Stimulated activated CD4-positive, alpha-beta T cell treated with anti-CD3 and anti-CD28 coated beads, Interleukin-1b, Interleukin-23, amount 100 ng/mL, for 24 hours (primary cell): ENCODE results near the gene PIK3R2.
"Not testable (repeated sequence)": the region's sequence is repeated elsewhere in the genome, so short reads cannot be mapped to it uniquely, and the experiment has no call there.

Experiments
- DNase-seq, 4 experiments: peaks; one replicate each; pipeline ENCODE4 v3.0.0-alpha.2; 2020; ENCODE audit warnings: low read depth in 4 of 4, low spot score in 1 of 4

The PIK3R2 gene

GRCh38 chr19:18152817-18153555 lies at the start of gene PIK3R2:
TSS of gene PIK3R2 (plus strand) at chr19:18153163. CDS start at chr19:18155880, 2,717 bp downstream.
- peak; percentile 96 to 100 (median 100) for DNase-seq

GRCh38 chr19:18104793-18105131 lies 48.2 kb upstream of the PIK3R2 start:
- no peak for DNase-seq

DNA sequence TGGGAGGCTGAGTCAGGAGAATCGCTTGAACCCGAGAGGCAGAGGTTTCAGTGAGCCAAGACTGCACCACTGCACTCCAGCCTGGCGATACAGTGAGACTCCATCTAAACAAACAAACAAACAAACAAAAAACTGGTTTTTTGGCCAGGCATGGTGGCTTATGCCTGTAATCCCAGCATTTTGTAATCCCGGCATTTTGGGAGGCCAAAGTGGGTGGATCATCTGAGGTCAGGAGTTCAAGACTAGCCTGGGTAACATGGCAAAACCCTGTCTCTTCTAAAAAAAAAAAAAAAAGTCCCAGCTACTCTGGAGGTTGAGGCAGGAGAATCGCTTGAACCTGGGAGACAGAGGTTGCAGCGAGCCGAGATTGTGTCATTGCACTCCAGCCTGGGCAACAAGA lies 47.7 kb upstream of the PIK3R2 start:
- not testable (repeated sequence) for DNase-seq

DNA sequence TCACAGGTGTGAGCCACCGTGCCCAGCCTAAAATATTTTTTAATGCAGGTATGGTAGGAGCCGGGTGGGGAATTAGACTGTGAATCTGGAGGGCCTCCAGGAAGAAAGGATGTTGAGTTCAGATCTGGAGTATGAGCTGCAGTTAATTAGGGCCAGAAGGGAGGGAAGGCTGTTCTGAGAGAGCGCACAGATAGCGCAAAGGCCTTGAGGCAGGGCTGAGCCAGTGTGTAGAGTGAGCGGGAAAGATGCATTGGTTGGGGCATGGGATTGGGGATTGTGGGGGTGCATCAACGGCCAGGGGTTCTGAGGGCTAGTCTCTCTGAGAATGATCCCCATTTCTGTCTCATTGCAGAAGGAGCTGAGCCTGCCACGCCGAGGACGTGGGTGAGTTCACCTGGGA lies 45.7 kb upstream of the PIK3R2 start:
- DNase-seq, result no peak

DNA sequence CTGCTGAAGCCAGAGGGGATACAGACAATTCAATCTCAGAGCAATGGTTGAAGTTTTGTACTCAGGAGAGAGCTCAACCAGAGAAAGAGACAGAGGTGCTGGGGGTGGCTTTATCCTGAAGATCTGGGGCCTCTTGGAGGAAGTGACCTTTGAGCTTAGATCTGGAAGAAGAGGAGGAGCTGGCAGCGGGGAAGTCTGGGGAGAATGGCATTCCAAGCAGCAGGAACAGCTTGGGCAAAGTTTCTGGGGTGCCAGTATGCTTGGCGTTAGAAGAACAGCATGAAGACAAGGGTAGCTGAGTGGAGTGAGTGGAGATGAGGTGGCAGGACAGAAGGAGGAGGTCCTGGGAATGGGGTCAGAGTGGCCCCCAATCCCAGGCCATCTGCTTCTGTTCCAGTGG lies 44.1 kb upstream of the PIK3R2 start:
- DNase-seq, result no peak

- DNase-seq, result no peak
Measured at GRCh38 chr19:18109341-18109732, 43.6 kb upstream of the PIK3R2 start.

DNA sequence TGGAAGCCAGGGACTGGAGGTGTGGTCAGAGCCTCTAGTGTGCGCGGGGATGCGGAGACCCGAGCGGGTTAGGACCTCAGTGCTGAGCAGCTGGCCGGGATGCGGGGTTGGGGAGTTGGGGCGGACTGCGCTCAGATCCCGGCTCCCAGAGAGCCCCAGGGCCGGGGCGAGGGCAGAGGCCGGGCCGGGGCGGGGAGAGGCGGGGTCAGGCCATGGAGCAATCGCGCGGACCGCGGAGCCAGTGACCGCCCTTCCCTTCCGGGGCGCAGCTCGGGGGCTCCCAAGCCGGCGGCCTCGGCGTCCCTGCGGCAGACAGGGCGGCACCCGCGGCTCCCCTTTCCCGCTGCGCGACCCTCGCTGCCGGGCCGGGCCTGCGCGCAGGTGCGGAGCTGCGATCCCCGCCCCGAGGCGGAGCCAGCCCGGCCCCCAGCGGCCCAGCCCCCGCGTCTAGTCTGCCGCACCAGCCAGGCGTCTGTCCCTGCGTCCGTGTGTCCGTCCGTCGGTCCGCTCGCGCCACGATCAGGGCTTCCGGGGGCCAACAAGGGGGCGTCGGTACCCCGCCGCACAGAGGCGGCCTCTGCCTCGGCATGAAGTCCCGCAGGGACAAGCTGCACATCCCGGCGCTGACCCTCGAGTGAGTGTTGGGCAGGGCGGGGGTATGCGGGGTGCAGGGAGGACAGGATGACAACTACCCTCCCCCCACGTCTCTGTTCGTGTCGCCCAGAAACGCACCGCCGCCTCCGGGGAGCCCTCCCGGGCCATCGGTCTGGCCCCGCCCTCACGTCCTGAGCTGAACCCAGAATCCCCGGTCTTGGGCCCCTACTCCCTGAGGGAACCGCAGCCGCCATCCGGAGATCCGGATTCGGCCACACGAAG lies 43.0 kb upstream of the PIK3R2 start:
- no peak for DNase-seq

GRCh38 chr19:18110609-18111232 lies 42.2 kb upstream of the PIK3R2 start:
- DNase-seq, result no peak

- peak; percentile 52 to 73 (median 66) for DNase-seq
Measured at GRCh38 chr19:18112989-18113478, 39.9 kb upstream of the PIK3R2 start.

DNA sequence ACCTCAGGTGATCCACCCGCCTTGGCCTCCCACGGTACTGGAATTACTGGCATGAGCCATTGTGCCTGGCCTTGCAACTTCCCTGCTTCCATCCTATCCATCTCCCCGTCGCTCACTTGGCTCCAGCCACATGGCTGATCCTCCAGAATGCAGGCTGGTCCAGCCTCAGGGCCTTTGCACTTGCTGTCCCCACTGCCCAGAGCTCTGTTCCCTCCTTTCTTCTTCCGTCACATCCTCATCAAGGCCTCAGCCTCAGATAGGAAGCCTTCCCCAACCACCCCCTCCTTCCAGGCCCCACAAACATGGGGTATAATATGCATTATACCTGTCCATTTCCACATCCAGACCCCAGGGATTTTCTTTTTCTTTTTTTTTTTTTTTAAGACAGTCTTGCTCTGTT lies 39.1 kb upstream of the PIK3R2 start:
- no peak for DNase-seq

- DNase-seq, result no peak
Measured at GRCh38 chr19:18114483-18114882, 38.5 kb upstream of the PIK3R2 start.

DNA sequence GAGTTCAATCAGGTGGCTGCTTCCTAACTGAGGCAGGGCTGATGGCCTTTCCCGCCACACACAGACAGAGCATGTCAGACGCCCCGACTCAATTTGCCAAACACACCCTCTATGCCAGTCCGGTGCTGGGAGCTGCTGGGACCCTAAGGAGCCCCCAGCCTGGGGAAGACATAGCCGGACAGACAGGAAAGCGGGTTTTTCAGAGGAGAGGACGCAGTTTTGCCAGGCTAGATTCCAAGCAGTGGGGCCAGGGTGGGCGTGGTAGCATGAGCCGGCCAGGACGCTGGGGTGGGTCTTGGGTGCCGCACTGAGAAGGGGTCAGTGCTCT lies 35.6 kb upstream of the PIK3R2 start:
- no peak for DNase-seq

DNA sequence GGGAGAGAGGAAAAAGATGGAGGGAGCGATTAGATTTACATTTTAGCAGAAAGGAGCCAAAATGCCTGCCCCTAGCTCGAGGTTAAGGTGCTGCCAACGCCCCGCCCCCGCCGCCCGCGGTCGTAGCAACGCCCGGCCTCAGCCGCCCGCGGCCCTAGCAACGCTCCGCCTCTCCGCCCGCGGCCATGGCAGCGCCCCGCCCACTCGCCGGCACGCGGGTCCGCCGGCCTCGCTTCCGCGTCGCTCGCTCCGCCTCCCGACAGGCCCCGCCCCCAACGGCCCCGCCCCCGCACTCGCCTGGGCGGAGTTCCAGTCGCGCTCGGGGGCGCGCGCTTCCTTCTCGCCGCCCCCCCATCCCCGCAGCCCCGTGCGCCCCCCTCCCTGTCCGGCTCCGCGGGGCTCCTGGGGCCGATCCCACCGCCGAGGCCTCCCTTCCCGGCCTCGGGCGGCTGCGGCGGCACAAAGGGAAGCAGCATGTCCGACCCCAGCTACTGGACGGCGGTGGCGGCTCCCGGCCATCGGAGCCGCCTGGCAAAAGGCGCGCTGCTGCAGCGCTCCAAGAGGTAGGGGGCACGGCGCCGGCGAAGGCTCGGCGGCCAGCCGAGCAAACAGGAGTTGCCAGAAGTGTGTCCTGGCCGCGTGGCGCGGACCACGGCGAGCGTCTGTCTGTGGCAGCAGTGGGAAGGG lies 35.1 kb upstream of the PIK3R2 start:
- DNase-seq, result peak; percentile 89 to 95 (median 91)

DNA sequence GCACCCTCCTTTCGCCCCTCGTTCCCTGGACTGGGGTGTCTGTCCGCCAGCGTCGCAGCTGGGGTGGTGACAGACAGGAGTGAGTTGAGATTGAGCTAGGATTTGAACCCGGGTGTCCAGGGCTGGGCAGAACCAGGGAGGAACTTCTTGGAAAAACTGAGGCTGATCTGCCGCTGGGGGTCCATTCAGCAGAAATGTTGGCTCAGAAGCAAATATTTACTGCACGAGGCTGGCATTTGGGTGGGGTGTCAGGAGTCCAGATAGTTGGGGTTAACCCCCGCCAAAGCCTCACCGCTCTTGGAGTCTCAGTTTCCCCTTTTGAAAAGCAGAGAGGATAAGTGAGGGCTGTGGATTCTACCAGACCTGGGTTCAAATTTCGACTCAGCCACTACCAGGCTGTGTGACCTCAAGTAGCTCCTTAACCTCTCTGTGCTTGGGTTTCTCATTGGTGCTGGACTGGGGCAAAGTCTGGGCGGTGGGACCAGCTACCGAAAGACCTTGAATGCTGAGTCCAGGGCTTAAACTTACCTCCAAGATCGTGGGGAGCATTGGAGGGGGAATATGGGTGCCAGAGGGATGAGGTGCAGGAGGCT lies 34.4 kb upstream of the PIK3R2 start:
- no peak for DNase-seq

GRCh38 chr19:18119013-18119716 lies 33.8 kb upstream of the PIK3R2 start:
- no peak for DNase-seq

DNA sequence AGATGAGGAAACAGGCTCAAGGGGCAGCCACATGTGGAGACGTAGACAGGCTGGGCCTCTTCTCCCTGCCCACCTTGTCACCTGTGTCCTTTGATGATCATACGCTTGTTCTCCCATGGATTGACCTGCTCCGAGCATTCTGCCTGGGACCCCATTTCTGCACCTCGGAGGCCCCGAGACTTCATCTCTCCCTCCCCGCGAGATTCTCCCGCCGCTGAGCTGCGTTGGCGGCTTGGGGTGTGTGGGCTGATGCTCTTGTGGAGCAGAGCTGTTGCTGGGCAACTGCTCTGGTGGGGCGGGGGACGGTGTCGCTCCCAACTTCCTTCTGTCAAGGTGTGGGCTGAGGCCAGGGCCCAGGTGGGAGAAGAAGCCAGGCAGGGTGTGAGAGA lies 33.3 kb upstream of the PIK3R2 start:
- DNase-seq, result peak in 1 of 4 experiments; percentile 34

- no peak for DNase-seq
Measured at GRCh38 chr19:18120127-18120526, 32.8 kb upstream of the PIK3R2 start.

- no peak for DNase-seq
Measured at GRCh38 chr19:18121166-18121565, 31.8 kb upstream of the PIK3R2 start.

DNA sequence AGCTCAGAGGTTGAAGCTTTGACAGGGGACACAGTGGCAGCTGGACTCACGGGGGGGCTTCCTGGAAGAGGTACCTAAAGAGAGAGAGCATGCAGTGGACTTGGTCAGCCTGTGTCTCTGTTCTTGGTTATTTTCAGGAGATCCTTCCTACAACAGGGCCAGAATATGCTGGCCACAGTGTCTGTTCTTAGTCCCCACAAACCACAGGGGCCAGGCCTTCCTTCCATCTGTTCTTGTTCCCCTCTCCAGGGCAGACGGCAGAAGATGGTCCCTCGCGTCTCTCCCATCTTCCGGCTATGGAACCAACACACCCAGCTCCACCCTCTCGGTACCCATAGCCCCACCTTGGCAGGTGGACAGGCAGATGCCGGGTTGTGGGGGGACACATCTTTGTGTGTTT lies 30.5 kb upstream of the PIK3R2 start:
- DNase-seq, result no peak
